ENCODE results near the gene GRB10. TPM values are rescaled to one million over a fixed set of nuclear protein-coding genes. Genes with fewer than 3 reads are reported as not detected.

The GRB10 gene
- total and polyA plus RNA-seq, 2 of the 8 experiments (the other 6 are each of a cell fraction or from before 2014, with no cell fraction given) = 35.7 to 97.0 TPM

- no peak for FAIRE-seq
- Histone ChIP-seq H4K20me1 (replicated peaks in 1 of 2; ENCODE audit: control insufficient read depth in 1 of 2, insufficient read depth in 2 of 2, low read length in 2 of 2) (no peaks in the 10 kb centered on the region), H4K91ac (replicated peaks; ENCODE audit: insufficient read length, low read length) (no peak overlapping the region), H2BK20ac (ENCODE audit: low read length) (no peak overlapping the region), H3K4me1 (replicated peaks in 1 of 4; ENCODE audit: control insufficient read depth in 3 of 4, insufficient read depth in 4 of 4, low read length in 3 of 4) (peaks cover 0 to 3% (median 0%) of the 10 kb centered on the region in 4 experiments; a peak in 3 of 7 replicates), H3K18ac (ENCODE audit: extremely low read depth, low read length) (no peak overlapping the region), H4K5ac (ENCODE audit: insufficient read length, low read depth, low read length) (no peak overlapping the region), H3K79me1 (ENCODE audit: low read depth, low read length) (no peaks in the 10 kb centered on the region), H3K27me3 (replicated peaks in 1 of 4; ENCODE audit: control insufficient read depth in 3 of 4, extremely low read depth in 1 of 4, insufficient read depth in 3 of 4, low read length in 3 of 4) (no peaks in the 10 kb centered on the region), H3K4ac (replicated peaks; ENCODE audit: insufficient read length, low read depth, low read length) (no peak overlapping the region), H3K14ac (ENCODE audit: insufficient read length) (no peak overlapping the region), H2BK12ac (ENCODE audit: low read depth, low read length) (no peak overlapping the region), H3K79me2 (ENCODE audit: control insufficient read depth in 1 of 2, insufficient read depth in 2 of 2, low read length in 2 of 2) (no peaks in the 10 kb centered on the region), H4K8ac (ENCODE audit: extremely low read depth, insufficient read depth, low read length) (no peak overlapping the region), H3K9me3 (ENCODE audit: insufficient read depth in 2 of 2, low read depth in 1 of 2, low read length in 1 of 2) (no peaks in the 10 kb centered on the region), H3K27ac (ENCODE audit: low read depth, low read length) (no peak overlapping the region), H3K23ac (ENCODE audit: insufficient read length) (no peak overlapping the region), H2BK15ac (ENCODE audit: low read length) (no peak overlapping the region), H3K36me3 (ENCODE audit: control insufficient read depth in 2 of 4, insufficient read depth in 4 of 4, low read length in 3 of 4) (no peaks in the 10 kb centered on the region), H3K9ac (replicated peaks in 1 of 4; ENCODE audit: extremely low read depth in 1 of 4, low read depth in 3 of 4, low read length in 3 of 4) (no peak overlapping the region), H3K4me3 (ENCODE audit: extremely low read depth in 1 of 4, insufficient read depth in 2 of 4, low read depth in 3 of 4, low read length in 4 of 4) (no peak overlapping the region), H2BK5ac (ENCODE audit: low read depth, low read length) (no peak overlapping the region), H2BK120ac (replicated peaks; ENCODE audit: low read depth, low read length) (no peak overlapping the region), H3K23me2 (ENCODE audit: low read depth, low read length) (no peaks in the 10 kb centered on the region), H3K4me2 (ENCODE audit: insufficient read depth in 1 of 2, low read depth in 2 of 2, low read length in 2 of 2) (no peak overlapping the region), H2AK5ac (ENCODE audit: low read depth, low read length) (no peak overlapping the region), H3K56ac (replicated peaks; ENCODE audit: insufficient read length, low read depth, low read length) (no peak overlapping the region), H2AFZ (ENCODE audit: low read length) (no peak overlapping the region)
- TF ChIP-seq POLR2AphosphoS5 (IDR thresholded peaks at IDR 0.05; ENCODE audit: low read depth, low read length) (no peak), CTBP2 (IDR thresholded peaks at IDR 0.05; ENCODE audit: borderline replicate concordance, insufficient read depth, insufficient read length, low read length) (no peak), RXRA (IDR thresholded peaks at IDR 0.05; ENCODE audit: insufficient read depth, low read depth, low read length) (no peak), RBBP5 (IDR thresholded peaks at IDR 0.05; ENCODE audit: borderline replicate concordance, low read depth, low read length) (no peak), SIX5 (IDR thresholded peaks at IDR 0.05; ENCODE audit: low read depth, low read length) (no peak), TAF7 (optimal IDR thresholded peaks at IDR 0.05; ENCODE audit: borderline replicate concordance, low read depth, low read length) (no peak), ZNF274 (IDR thresholded peaks at IDR 0.05; ENCODE audit: borderline replicate concordance, extremely low read depth, low read length) (no peak), EGR1 (IDR thresholded peaks at IDR 0.05; ENCODE audit: borderline replicate concordance, low read depth, low read length) (no peak), TBP (IDR thresholded peaks at IDR 0.05; ENCODE audit: low read depth, low read length) (no peak), CTCF (IDR thresholded peaks at IDR 0.05; ENCODE audit: control extremely low read depth in 1 of 3, insufficient read depth in 1 of 3, low read depth in 1 of 3, low read length in 3 of 3) (no peak), CEBPB (IDR thresholded peaks at IDR 0.05; ENCODE audit: low read depth, low read length) (no peak; the same call in 1 of the 2 replicates)
- CTCF ChIA-PET (ENCODE audit: partially characterized antibody) = interaction anchor here (0.9 kb wide), 1 partner anchor 8 kb away, joined by 3 read pairs; no protein-coding TSS in a partner anchor
- POLR2A ChIA-PET (ENCODE audit: partially characterized antibody) = no interaction called here
- no peak for DNase-seq (ENCODE audit: low read depth in 1 of 2, low spot score in 2 of 2)
- 56% methylated on average over 3 of the region's 3 CpGs; no CpG with 5 or more reads in 1 of the 2 experiments for WGBS, 2 experiments (ENCODE audit: extremely low coverage in 1 of 2, insufficient coverage in 1 of 2, insufficient read length in 1 of 2, insufficient replicate concordance in 2 of 2, low coverage in 1 of 2, low lambda C conversion rate in 2 of 2, missing lambda C conversion rate in 1 of 2)
These were observed 228.7 kb downstream of the GRB10 start for GRCh38 chr7:50553973-50554372.

All from H1 (cell line).